ENCODE results near the gene PHB1. TPM values are rescaled to one million over a fixed set of nuclear protein-coding genes. Genes with fewer than 3 reads are reported as not detected.

PHB1 gene
- total and polyA plus RNA-seq, 12 donors = 107 to 317 (median 215) TPM

GRCh38 chr17:49450735-49451134 lies 36.1 kb upstream of the PHB1 start:
- WGBS, 2 donors = 52 to 68% methylated on average over 3 of the region's 3 CpGs

GRCh38 chr17:49450181-49450580 lies 35.5 kb upstream of the PHB1 start:
- intact Hi-C loops (cut with DNase I) = no loop called here

More at GRCh38 chr17:49450735-49451134, 36.1 kb upstream of the PHB1 start:
- H3K4me3 ChIP-seq = no peak overlapping the region
- no peaks in the 10 kb centered on the region for H3K36me3 ChIP-seq
- no peak overlapping the region for H3K27ac ChIP-seq
- no peak for ATAC-seq
- DNase-seq = no peak
- peaks cover 0 to 5% (median 0%) of the 10 kb centered on the region in 9 donors for H3K4me1 ChIP-seq
- no peak for TF ChIP-seq CTCF (IDR thresholded peaks at IDR 0.05)
- intact Hi-C loops (cut with DNase I) = no loop called here
- peaks cover 0 to 8% (median 2%) of the 10 kb centered on the region in 7 donors for H3K27me3 ChIP-seq
- no peaks in the 10 kb centered on the region for H3K9me3 ChIP-seq

GRCh38 chr17:49447628-49448302 lies 33.1 kb upstream of the PHB1 start:
- Histone ChIP-seq H3K4me3 (no peak overlapping the region), H3K4me1 (peaks cover 0 to 5% (median 0%) of the 10 kb centered on the region in 9 donors), H3K27me3 (peaks cover 0 to 23% (median 7%) of the 10 kb centered on the region in 7 donors), H3K27ac (no peak overlapping the region), H3K36me3 (no peaks in the 10 kb centered on the region), H3K9me3 (no peaks in the 10 kb centered on the region)
- ATAC-seq (peak in 3 of 8 donors; percentile 44 to 77 (median 54)), DNase-seq (peak; percentile 26 to 58)
- 79 to 83% methylated on average over 9 of the region's 9 CpGs for WGBS, 2 donors
- peak in 1 of 9 donors; percentile 16 for TF ChIP-seq CTCF (IDR thresholded peaks at IDR 0.05)
- intact Hi-C loops (cut with DNase I) = no loop called here

More at GRCh38 chr17:49450181-49450580, 35.5 kb upstream of the PHB1 start:
- Histone ChIP-seq H3K27ac (no peak overlapping the region), H3K36me3 (no peaks in the 10 kb centered on the region), H3K4me1 (peaks cover 0 to 5% (median 0%) of the 10 kb centered on the region in 9 donors), H3K9me3 (no peaks in the 10 kb centered on the region), H3K4me3 (no peak overlapping the region), H3K27me3 (peaks cover 0 to 7% (median 0%) of the 10 kb centered on the region in 7 donors)
- 70 to 80% methylated on average over 4 of the region's 4 CpGs for WGBS, 2 donors
- no peak for DNase-seq
- ATAC-seq = no peak
- no peak for TF ChIP-seq CTCF (IDR thresholded peaks at IDR 0.05)

GRCh38 chr17:49445591-49445990 lies 30.9 kb upstream of the PHB1 start:
- no peak for TF ChIP-seq CTCF (IDR thresholded peaks at IDR 0.05)
- 86 to 89% methylated on average over 7 of the region's 7 CpGs for WGBS, 2 donors
- intact Hi-C loops (cut with DNase I) = no loop called here

More at GRCh38 chr17:49445591-49445990, 30.9 kb upstream of the PHB1 start:
- Histone ChIP-seq H3K27me3 (peaks cover 0 to 44% (median 18%) of the 10 kb centered on the region in 7 donors), H3K27ac (no peak overlapping the region), H3K36me3 (no peaks in the 10 kb centered on the region), H3K9me3 (no peaks in the 10 kb centered on the region), H3K4me1 (peaks cover 0 to 5% (median 0%) of the 10 kb centered on the region in 9 donors), H3K4me3 (no peak overlapping the region)
- peak in 1 of 8 donors; percentile 24 for ATAC-seq
- DNase-seq = no peak
